CD4-positive, alpha-beta T cell treated with Interferon alpha-2 for 1 hour (primary cell): ENCODE results near the gene TRIP10.
A peak's percentile ranks its signal among the peaks of the same experiment; 100 is the strongest.

Experiments
- DNase-seq, 2 donors: peaks; one replicate each; pipeline ENCODE4 v3.0.0-alpha.2; 2020 to 2022

TRIP10 gene

DNA sequence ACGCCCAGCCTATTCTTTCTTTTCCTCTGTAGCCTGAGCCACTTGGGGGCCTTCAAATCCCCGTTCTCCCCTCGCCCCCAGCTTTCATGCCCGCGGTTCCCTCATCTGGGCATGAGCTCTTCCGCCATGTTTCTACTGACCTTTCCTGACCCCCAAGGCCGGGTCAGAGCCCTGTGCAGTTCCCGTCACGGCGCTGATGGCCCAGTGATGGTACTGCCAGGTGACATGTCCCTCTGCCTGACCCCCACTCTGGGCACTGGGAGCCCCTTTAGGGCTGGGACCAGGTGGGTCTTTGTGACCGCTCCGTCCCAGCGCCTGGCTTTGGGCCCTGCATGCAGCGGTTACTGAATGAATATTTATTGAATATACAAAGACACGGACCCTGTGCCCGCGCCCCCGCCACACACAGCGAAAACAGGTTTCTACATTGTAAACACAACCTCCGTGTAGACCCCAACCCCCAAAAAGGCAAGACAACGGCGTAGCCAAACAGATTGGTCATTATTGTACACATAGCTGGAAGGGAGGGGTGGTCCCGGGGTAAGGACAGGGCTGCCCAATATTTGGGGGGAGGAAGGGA is 9.8 kb upstream of the TRIP10 start:
- DNase-seq, result no peak

GRCh38 chr19:6730153-6730804 is 9.2 kb upstream of the TRIP10 start:
- peak; percentile 35 to 46 for DNase-seq

GRCh38 chr19:6730941-6731670 is 8.4 kb upstream of the TRIP10 start:
- DNase-seq, result no peak

DNA sequence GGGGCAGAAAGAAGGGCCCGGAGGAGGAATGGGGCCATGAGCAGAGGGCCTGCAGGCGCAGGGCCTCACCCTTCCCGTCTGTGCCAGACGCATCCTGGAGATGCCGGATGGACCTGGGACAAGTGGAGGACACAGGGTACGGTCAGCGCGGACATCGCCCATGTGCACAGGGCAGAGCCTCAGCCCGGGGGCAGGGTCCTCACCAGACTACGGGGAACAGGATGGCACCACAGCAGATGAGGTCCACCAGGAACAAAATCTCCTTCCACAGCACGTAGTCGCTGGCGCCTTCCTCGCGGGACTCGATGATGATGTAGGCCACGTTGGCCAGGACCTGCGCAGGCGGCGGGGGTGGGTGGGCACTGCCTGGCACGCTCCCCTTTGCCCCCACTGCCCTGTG is 7.7 kb upstream of the TRIP10 start:
- no peak for DNase-seq

DNA sequence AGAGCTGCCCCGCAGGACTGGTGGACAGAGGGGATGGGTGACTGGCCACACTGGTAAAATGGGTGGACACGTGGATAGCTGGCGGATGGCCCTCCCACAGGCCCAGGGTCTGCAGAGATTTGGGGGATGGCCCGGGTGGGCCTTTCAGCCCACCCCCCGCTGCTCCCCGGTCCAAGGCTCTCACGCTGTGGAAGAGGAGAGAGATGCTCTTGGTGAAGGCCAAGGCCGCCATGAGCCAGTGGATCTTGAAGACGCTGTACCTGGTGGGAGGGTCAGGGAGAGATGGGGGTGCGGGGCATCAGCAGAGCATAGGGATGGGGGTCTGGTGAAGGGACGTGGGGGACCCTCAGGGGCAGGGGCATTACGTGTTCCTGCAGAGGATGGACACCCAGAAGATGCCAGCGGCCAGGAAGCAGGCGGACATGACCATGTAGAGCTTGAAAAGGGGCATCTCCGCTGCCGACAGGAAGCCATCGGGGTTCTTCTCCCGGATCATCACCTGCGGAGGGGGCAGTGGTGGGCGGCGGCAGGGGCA is 6.6 kb upstream of the TRIP10 start:
- DNase-seq, result no peak

- DNase-seq, result peak in 1 of 2 donors; percentile 26
These were observed 6.0 kb upstream of the TRIP10 start for GRCh38 chr19:6733338-6734095.

DNA sequence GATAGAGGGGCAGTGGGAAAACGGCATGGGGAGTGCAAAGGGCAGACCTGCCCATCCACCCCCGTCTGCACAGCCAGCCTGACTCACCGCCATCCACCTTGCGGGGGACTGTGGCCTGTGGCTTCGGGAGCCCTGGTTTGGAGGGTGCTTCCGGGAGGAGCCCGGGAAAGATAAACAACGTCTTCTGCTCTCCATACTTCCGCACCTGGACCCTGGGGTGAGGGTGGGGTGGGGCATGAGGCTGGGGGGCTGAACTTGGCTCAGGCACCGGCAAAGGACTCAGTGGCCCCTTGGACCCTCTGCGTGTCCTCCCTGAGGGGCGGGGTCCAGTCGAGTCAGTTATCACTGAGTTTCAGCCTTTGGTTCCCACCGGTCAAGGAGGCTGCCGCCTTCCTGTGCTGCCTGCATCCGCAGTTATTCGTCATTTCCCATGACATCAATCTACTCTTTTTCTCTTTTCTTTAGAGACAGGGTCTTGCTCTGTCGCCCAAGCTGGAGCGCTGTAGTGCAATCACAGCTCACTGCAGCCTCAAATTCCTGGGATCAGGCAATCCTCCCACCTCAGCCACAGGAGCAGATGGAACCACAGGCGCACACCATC is 5.3 kb upstream of the TRIP10 start:
- DNase-seq, result no peak

DNA sequence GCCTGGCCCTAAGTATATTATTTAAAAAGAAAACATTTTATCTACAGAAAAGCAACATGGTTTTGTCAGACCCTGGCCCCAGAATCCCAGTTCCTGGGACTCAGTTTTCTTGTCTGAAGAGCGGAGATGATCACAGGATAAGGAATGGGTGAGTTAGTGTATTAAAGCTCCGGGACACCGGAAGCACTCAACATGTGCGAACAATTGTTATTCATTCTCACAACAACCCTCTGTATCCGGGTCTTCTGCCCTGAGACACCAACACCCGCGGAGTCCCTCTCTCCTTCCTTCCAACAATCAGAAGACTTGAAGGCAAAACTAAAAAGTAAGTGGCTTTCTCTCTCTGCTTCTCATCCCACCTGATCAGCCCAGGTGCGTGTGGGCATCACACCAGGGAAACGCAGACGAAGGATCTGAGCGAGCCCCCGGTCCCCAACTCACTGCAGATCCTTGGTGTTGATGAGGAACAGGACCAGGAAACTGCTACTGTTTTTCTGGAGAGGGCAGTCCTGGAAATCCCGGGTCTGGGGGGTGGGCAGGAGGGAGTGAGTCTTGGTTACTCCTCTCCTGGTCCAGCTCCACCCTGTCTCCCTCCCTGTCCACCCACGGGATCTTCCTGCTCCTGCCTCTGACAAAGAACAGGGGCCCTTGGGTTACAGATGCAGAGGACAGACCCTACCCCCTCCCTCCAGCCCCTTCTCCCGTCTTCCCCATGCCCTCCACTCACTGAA is 4.1 kb upstream of the TRIP10 start:
- DNase-seq, result no peak

- DNase-seq, result peak; percentile 77 to 85
These were observed 3.1 kb upstream of the TRIP10 start for GRCh38 chr19:6736169-6736916.

DNA sequence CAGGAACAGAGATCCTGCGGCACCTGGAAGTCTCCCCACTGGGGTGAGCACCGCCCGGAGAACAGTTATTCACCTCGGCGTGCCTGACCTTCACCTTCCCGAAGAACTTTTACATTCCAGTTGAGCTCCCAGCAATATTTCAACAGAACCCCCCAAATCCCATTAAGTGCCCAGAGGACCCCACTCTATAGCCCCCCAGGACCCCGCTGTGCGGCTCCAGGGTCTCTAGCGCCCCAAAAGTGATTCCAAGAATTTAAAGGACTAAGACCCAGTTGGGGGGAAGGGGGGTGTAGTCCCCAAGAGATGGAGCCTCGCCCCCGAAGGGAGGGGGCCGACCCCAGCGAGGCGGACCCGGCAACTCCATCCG is 2.6 kb upstream of the TRIP10 start:
- DNase-seq, result no peak

DNA sequence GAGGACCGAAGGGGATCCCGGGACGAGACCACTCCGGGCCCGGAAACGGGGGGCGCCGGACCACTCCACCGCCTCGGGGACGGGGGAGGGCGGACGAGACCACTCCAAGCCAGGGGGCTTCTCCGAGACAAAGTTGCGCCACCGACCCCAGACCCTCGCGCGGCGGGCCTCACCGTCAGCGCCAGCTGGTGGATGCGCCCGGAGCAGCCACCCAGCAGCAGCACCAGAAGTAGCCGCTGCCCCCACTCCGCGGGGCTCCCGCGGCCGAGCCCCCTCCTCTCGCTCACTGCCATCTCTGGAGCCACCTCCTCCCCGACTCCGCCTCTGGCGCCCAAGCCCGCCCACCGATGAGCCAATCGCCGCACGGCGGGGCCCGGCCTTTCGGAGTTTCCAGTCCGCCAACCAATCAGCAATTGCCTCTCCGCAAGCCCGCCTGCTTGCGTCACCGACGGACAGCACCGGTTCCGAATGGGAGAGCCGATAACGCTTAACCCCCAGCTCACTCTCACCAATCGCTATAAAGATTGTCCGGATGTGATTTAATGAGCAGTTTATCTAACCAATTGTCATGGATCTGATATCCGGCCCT is 2.1 kb upstream of the TRIP10 start, which contains the start of gene GPR108:
Gene GPR108 (minus strand): TSS at position 297 of the 589 bp plus-strand sequence. CDS start 4 bp downstream, at position 293.
- DNase-seq, result peak; percentile 100

DNA sequence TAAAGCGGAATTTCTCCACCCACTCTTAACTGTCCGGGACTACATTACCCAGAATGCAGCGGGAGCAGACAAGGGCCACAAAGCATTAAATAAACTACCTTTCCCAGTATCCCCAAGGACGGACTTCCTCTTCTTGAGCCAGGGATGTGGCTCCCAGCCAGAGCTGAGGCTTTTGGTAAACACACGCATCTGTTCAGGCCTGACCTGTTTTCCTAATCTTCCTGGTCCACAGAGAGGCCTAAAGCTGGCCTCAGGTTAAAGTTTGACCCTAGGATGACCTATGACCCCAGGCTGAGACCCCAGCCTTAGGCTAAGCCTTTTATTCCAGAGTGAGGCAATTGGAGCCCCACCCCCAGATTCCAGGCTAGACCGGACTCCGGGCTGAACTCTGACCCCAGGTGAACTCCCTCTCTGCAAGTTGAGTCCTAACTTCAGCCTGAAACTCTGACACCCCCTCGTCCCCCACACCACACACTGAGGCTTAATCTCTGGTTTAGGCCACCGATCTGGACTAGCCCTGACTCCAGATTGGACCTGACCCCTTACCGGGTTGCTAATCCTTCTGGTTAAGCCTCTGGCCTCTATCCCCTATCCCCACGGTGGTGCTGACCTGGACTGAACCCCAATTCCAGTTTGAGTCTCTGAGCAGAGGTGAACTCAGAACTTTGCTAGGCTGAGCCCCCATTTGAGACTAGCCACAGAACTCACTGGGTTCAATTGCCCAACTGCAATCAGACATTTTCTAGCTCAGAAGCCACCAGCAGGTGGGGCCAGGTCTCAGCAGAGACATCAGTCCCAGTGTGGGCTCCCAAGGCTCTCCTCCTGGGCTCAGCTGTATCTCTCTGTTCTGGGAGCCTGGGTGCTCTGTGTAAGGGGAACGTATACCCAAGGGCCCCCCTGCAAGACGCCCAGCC is 1.4 kb upstream of the TRIP10 start:
- peak; percentile 81 to 86 for DNase-seq

GRCh38 chr19:6738787-6739389 is 592 bp upstream of the TRIP10 start:
- DNase-seq, result no peak

DNA sequence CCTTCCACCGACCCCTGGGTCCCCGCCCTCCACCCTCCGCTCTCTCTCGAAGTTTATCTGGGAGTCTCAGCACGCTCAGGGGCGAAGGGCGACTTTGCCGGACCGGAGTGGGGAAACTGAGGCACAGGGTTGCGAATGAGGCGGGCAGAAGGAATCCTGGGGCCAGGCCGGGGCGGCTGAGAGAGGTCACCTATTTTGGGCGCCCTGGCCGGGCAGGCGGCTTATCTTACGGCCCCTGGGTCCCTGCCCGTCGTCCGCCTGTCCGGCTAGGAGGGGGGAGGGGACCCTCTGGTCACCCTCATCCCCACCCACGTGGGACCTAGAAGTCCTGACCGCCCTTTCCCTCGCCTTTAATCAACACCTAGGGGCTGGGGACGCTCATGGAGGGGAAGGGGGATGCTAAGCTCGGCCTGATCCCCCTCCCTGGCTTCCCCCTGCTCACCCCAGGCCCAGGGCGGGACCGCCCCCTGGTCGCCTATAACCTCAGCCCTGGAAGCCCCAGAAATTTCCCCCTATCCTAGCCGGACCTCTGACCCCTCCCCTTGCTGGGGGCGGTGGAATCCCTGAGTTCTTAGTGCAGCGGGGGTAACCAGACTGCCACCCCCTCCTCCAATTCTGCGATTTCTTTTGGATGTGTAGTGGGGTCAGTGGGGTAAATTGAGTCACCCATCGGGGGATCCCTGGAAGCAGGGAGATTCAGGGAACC is 556 bp downstream of the TRIP10 start:
- DNase-seq, result peak in 1 of 2 donors; percentile 24

DNA sequence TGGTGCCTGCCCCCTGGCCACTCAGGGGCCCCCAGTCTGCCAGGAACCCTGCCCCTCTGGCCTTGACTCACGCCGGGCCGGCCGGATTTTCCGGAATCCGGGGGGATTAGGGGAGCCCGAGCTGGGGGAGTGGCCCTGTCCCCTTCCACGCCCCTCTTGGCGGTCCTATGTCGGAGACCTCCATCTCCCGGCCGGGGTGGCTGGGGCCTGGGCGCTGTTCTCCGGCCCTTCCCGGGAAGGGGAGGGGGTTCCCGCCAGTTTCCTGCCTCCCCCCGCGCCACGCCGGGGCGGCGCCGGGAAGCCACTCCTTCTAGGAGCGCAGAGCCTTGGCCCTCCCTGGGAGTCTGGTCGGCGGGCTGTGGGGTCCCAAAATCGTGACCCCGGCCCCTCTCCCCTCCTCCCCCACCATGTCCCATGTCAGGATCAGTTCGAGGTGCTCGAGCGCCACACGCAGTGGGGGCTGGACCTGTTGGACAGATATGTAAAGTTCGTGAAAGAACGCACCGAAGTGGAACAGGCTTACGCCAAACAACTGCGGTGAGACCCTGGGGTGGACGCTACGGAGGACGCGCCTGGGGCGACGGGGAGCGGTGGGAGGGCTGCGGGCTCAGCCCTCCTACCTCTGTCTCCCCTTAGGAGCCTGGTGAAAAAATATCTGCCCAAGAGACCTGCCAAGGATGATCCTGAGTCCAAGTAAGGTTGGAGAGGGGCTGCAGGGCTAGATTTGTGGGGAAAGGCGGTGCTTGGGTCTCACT is 1.3 kb downstream of the TRIP10 start:
- DNase-seq, result peak in 1 of 2 donors; percentile 13

DNA sequence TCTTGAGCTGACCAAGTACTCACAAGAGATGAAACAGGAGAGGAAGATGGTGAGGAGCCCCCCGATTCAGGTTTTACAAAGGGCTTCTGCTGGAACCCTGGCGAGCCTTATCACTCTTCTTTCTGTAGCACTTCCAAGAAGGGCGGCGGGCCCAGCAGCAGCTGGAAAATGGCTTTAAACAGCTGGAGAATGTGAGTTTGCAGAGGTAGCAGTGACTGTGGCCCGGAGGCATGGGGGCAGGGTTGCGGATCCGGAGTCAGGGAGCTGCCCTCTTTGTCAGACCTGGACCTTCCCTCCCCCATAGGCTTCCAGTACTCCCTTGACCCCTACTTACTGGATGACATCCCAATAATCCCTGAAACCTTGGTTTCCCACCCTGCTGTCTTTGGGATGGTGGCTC is 3.6 kb downstream of the TRIP10 start:
- DNase-seq, result no peak

DNA sequence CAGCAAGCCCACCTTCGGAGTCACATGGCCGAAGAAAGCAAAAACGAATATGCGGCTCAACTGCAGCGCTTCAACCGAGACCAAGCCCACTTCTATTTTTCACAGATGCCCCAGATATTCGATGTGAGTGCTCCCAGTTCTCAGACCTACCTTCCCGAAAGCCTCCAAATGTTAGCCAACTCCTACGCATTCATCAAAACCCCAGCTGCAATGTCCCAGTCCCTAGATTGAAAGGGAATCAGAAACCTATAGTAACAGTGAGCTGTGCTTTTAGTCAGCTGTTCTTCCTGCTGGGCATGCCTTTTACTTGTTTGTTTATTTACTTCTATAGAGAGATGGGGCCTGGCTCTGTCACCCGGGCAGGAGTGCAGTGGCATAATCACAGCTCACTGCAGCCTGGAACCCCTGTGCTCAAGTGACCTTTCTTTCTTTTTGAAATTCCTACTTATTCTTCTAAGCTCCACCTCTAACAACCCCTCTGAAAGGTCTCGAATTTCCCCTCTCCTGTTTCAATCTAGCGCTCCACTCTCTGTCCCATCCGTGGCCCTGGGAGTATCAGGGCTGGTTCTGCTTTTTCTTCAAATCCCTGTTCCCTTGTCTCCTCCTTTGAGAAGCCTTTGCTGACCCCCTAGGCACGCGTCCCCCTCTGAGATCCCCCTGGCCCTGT is 4.4 kb downstream of the TRIP10 start:
- no peak for DNase-seq
